Right lobe of liver (tissue), 6 donors: ENCODE results near the gene RGS2. TPM values are rescaled to one million over a fixed set of nuclear protein-coding genes. Genes with fewer than 3 reads are reported as not detected.

Experiments
- ATAC-seq, 4 donors: fragments of 200-7000 bp; cut with Tn5 transposase; one replicate each; pipeline ENCODE4 v1.9.1; 2020; ENCODE audit warnings: mild to moderate bottlenecking in 4 of 4, moderate library complexity in 4 of 4
- DNase-seq, 3 donors: peaks; one replicate each; pipeline ENCODE4 v3.0.0-alpha.2; 2020
- H3K27ac ChIP-seq, 3 donors: fragments of 200-600 bp; one replicate each; pipeline ENCODE4 v1.8.0; 2022
- H3K27me3 ChIP-seq, 2 donors: fragments of 200-600 bp; one replicate each; pipeline ENCODE4 v1.8.0; 2022
- H3K36me3 ChIP-seq, 4 donors: fragments of 200-600 bp; sonication (generic) in 1 of 4; one replicate each; pipeline versions ENCODE4 v1.5.1 to v1.8.0; 2017 to 2022; ENCODE audit warnings: control low read depth in 1 of 4
- H3K4me1 ChIP-seq, 4 donors: fragments of 200-600 bp; sonication (generic) in 1 of 4; one replicate each; pipeline versions ENCODE4 v1.5.1 to v1.8.0; 2017 to 2022; ENCODE audit warnings: control low read depth in 1 of 4
- H3K4me3 ChIP-seq, 3 donors: fragments of 200-600 bp; one replicate each; pipeline ENCODE4 v1.8.0; 2022
- H3K9me3 ChIP-seq, 4 donors: fragments of 200-600 bp; sonication (generic) in 1 of 4; one replicate each; pipeline versions ENCODE4 v1.5.1 to v1.8.0; 2017 to 2022; ENCODE audit warnings: control low read depth in 1 of 4
- POLR2A ChIP-seq: fragments of 450-650 bp; IDR thresholded peaks from one replicate; pipeline ENCODE4 v1.6.1; 2017; ENCODE audit warnings: antibody characterized with exemption, mild to moderate bottlenecking
- WGBS: methylation state at CpG from one replicate; pipeline ENCODE4 v1.1.6; 2018; ENCODE audit warnings: low coverage, low lambda C conversion rate; ENCODE audit not compliant: insufficient coverage; ENCODE audit errors: missing lambda C conversion rate; 5-methylcytosine and 5-hydroxymethylcytosine counted together
- intact Hi-C, 2 donors: fragments of 100-400 bp; cut with DNase I; formaldehyde crosslinking; loops; one replicate each; pipeline versions ENCODE4 v1.11.2 to v1.14.1; 2022
- total RNA-seq, 6 experiments: library from RNA; depleted of rRNA in 2 of 6; stranded (reverse); fragments of >200 nt in 2 of 6; fragmentation: NEBNext Ultra II Directional in 3 of 6; extraction: Animal tissue kit (Norgen Biotek cat#: 25700) in 3 of 6; gene quantifications; one replicate each; pipeline versions ENCODE4 v1.1.0 to v1.2.4, GENCODE V29; 2016 to 2023
- TF ChIP-seq, protein P1 (sequence below), 4 donors: fragments of 200-600 bp in 3 of 4; fragments of 450-650 bp in 1 of 4; IDR thresholded peaks; one replicate each; pipeline versions ENCODE4 v1.5.1 to v1.8.0; 2016 to 2022; ENCODE audit warnings: antibody characterized with exemption in 4 of 4, mild to moderate bottlenecking in 2 of 4
- donor health status: DM: no; HTN: yes; CAD: no.
- donor health status: DM: no; HTN: no; CAD: no.
- donor health status: DM: no; HTN: no; CAD: no.
- donor health status: DM: no; HTN: yes; CAD: no.
- donor health status: DM: no; HTN: yes; CAD: no.

The RGS2 gene
- total RNA-seq, 6 experiments from 2014 or later: 2.5 to 10.9 (median 5.2) TPM

- Histone ChIP-seq H3K9me3 (no peaks in the 10 kb centered on the region), H3K36me3 (no peaks in the 10 kb centered on the region), H3K27me3 (no peaks in the 10 kb centered on the region), H3K27ac (no peak overlapping the region), H3K4me1 (no peaks in the 10 kb centered on the region), H3K4me3 (no peak overlapping the region)
- ATAC-seq (no peak), DNase-seq (no peak)
- intact Hi-C loops: no loop called here
- TF ChIP-seq POLR2A: no peak
- TF ChIP-seq, protein P1, sequence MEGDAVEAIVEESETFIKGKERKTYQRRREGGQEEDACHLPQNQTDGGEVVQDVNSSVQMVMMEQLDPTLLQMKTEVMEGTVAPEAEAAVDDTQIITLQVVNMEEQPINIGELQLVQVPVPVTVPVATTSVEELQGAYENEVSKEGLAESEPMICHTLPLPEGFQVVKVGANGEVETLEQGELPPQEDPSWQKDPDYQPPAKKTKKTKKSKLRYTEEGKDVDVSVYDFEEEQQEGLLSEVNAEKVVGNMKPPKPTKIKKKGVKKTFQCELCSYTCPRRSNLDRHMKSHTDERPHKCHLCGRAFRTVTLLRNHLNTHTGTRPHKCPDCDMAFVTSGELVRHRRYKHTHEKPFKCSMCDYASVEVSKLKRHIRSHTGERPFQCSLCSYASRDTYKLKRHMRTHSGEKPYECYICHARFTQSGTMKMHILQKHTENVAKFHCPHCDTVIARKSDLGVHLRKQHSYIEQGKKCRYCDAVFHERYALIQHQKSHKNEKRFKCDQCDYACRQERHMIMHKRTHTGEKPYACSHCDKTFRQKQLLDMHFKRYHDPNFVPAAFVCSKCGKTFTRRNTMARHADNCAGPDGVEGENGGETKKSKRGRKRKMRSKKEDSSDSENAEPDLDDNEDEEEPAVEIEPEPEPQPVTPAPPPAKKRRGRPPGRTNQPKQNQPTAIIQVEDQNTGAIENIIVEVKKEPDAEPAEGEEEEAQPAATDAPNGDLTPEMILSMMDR (IDR thresholded peaks at IDR 0.05): no peak
- 71% methylated on average over 5 of the region's 6 CpGs for WGBS
These were observed 25.0 kb upstream of the RGS2 start for GRCh38 chr1:192783791-192784190.

DNA sequence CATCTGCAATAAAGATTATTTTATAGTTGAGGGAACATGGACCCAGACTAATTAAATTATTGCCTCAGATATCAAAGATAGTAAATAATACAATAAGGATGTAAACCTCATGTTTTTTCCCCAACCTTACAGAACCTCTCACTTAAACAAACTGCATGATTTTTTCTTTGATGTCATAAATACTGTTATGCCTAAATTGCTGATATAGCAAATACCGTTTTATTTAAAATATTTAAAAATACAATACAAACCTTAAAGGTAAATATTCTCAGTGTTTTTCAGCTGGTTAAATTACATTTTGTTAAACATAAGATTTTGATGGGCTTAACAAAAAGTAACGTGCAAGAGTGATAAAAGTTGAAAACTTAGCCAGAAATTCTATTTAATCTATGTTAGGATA, 24.4 kb upstream of the RGS2 start:
- Histone ChIP-seq H3K27ac (no peak overlapping the region), H3K36me3 (no peaks in the 10 kb centered on the region), H3K9me3 (no peaks in the 10 kb centered on the region), H3K27me3 (no peaks in the 10 kb centered on the region), H3K4me1 (no peaks in the 10 kb centered on the region), H3K4me3 (no peak overlapping the region)
- TF ChIP-seq, protein P1 (IDR thresholded peaks at IDR 0.05): no peak
- TF ChIP-seq POLR2A: no peak
- ATAC-seq (no peak), DNase-seq (no peak)
- WGBS: 74% methylated on average over 2 of the region's 2 CpGs
- intact Hi-C loops: no loop called here

DNA sequence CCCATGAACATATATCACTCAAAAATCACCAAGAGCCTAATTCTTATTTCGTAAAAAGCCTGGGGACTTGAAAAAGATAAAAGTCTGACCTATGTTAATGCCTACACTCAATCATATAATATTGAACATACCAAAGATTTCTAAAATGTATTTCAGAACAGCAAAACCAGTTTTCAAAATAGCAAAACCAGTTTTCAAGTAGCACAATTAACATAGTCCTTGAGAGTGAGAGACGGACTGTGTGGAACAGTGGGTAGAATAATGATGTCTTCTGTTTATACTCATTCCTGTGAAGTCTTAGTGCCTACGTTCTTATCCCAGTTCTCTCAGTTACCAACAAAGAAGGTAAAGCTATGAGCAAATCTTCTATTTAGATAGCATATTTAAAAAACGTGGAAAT, 22.3 kb upstream of the RGS2 start:
- no peak for DNase-seq
- intact Hi-C loops: no loop called here
- TF ChIP-seq POLR2A: no peak
- TF ChIP-seq, protein P1 (IDR thresholded peaks at IDR 0.05): no peak
- no peak for ATAC-seq
- 76% methylated on average over 4 of the region's 4 CpGs for WGBS
- Histone ChIP-seq H3K4me1 (no peaks in the 10 kb centered on the region), H3K27ac (no peak overlapping the region), H3K36me3 (no peaks in the 10 kb centered on the region), H3K4me3 (no peak overlapping the region), H3K27me3 (no peaks in the 10 kb centered on the region), H3K9me3 (no peaks in the 10 kb centered on the region)

DNA sequence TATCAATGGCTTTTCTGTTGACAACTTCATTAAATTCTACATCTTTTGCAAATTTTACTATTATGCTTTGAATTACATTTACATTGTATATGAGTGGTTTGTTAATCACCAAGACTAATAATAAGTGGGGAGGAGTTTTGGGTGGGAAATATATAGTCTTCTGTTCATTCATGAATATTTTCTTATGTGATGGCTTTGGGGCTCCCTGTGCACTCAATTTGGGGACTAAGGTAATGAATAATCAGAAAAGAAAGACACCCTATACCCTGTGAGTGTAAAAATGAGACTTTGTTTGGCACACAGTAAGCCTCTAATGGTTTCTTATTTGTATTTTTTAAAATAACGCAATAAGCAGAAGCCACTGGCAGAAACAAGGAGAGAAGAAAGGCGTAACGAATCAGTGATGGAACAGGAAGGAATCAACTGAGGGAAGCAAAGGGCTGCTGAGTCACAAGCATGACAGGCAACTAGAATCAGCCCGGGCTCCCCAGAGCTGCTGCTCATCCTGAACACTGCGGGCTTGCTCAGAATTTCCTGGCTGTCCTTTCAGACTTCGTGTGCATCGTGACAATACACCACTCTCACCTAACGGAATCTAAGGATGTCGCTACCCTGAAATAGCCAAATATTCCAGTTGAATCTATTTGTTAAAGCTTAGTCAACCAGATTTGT, 20.8 kb upstream of the RGS2 start:
- H3K27ac ChIP-seq: no peak overlapping the region
- H3K36me3 ChIP-seq: no peaks in the 10 kb centered on the region
- H3K4me3 ChIP-seq: no peak overlapping the region
- no peaks in the 10 kb centered on the region for H3K4me1 ChIP-seq
- H3K27me3 ChIP-seq: no peaks in the 10 kb centered on the region
- DNase-seq (peak in 1 of 3 donors; percentile 20), ATAC-seq (peak in 2 of 4 donors; percentile 21 to 68)
- intact Hi-C loops: no loop called here
- TF ChIP-seq, protein P1 (IDR thresholded peaks at IDR 0.05): no peak
- TF ChIP-seq POLR2A: no peak
- no peaks in the 10 kb centered on the region for H3K9me3 ChIP-seq
- 57% methylated on average over 8 of the region's 9 CpGs for WGBS
